HUES48 (cell line): ENCODE results near the gene SLC22A5.

Source experiments
- H3K27ac ChIP-seq: one replicate; pipeline ENCODE4 v1.7.0; 2013; ENCODE audit warnings: low read depth, low read length, inconsistent platforms
- H3K27me3 ChIP-seq: 2 replicates; pipeline ENCODE4 v1.6.1; 2013; ENCODE audit warnings: mild to moderate bottlenecking, low read length; ENCODE audit not compliant: control insufficient read depth, insufficient read depth
- H3K36me3 ChIP-seq: 2 replicates; pipeline ENCODE4 v1.6.1; 2013; ENCODE audit warnings: low read length; ENCODE audit not compliant: control insufficient read depth, insufficient read depth
- H3K4me1 ChIP-seq: 2 replicates; pipeline ENCODE4 v1.6.1; 2013; ENCODE audit warnings: mild to moderate bottlenecking, low read length; ENCODE audit not compliant: control insufficient read depth, insufficient read depth
- H3K4me3 ChIP-seq: 2 replicates; pipeline ENCODE4 v1.5.1; 2013; ENCODE audit warnings: mild to moderate bottlenecking, low read depth, low read length
- H3K9ac ChIP-seq: 2 replicates; pipeline ENCODE4 v1.6.1; 2013; ENCODE audit warnings: mild to moderate bottlenecking, low read depth, low read length, moderate library complexity
- H3K9me3 ChIP-seq: 2 replicates; pipeline ENCODE4 v1.6.1; 2013; ENCODE audit warnings: low read length; ENCODE audit not compliant: control insufficient read depth, insufficient read depth

SLC22A5 gene

DNA sequence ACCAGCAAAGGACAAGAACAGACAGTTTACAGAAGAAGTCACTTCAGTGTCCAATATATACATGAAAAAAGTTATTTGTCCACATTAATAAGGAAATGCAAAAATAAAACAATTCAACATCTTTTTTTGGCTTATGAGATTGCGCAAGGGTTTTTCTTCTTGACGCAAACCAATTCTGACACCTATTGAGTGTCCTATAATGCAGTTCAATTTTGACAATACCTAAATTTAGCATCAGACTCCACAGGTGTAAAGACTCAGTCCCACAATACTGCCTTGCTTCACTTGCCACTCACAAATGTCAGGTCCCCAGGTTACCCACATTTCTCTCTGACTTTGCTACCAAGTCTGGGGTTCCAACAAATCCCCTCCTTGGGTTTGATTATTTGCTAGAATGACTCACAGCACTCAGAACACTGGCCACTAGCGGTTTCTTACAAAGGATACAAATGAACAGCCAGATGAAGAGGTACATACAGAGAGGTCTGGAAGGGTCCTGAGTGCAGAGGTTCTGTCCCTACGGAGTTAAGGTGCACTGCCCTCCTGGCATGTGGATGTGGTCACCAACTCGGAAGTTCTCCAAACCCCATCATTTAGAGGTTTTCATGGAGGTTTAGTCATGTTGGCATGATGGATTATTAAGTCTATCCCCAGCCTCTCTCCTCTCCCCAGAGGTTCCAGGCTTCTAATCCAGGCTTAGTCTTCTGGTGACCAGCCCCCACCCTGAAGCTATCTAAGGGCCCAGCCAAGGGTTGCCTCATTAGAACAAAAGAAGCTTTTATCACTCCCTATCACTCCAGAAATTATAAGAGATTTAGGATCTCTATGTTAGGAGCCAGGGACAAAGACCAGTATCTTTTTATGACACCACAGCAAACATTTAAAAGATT lies 27.0 kb upstream of the SLC22A5 start:
- Histone ChIP-seq H3K4me1 (no peaks in the 10 kb centered on the region), H3K4me3 (no peak overlapping the region), H3K9ac (no peak overlapping the region), H3K27me3 (no peaks in the 10 kb centered on the region), H3K36me3 (no peaks in the 10 kb centered on the region), H3K9me3 (no peaks in the 10 kb centered on the region), H3K27ac (no peak overlapping the region)

DNA sequence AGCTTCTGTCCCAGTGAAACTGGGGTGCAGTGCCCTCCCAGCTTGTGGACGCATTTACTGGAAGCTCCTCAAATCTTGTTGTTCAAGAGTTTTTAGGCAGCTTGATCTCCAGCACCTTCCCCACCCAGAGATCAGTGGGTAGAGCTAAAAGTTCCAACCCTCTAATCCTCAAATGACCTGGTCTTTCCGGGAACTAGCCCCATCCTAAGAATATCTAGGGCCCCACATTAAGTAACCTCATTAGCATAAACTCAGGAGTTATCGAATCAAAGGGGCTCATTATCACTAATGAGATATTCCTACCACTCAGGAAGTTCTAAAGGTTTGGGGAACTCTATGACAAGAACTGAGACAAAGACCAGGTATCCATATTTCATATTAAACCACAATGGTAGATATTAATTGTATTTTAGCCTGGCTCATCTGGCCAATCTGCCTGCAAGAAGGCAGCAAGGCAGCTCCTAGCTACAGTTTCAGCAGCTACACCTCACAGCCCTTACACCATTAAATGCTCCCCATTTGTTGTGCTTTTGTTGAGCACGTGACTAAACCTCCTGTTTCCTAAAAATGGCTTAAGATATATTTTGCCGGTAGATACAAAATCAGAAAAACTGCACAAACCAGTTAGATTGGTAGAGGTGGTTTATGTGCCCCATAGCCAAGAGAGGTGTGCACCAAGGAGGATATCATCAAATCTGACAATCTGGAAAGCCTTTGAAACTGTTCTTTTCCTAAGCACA lies 24.6 kb upstream of the SLC22A5 start:
- no peaks in the 10 kb centered on the region for H3K4me1 ChIP-seq
- H3K9ac ChIP-seq: no peak overlapping the region
- peaks cover 8% of the 10 kb centered on the region for H3K9me3 ChIP-seq
- H3K27ac ChIP-seq: no peak overlapping the region
- H3K27me3 ChIP-seq: no peaks in the 10 kb centered on the region
- no peaks in the 10 kb centered on the region for H3K36me3 ChIP-seq
- H3K4me3 ChIP-seq: no peak overlapping the region

DNA sequence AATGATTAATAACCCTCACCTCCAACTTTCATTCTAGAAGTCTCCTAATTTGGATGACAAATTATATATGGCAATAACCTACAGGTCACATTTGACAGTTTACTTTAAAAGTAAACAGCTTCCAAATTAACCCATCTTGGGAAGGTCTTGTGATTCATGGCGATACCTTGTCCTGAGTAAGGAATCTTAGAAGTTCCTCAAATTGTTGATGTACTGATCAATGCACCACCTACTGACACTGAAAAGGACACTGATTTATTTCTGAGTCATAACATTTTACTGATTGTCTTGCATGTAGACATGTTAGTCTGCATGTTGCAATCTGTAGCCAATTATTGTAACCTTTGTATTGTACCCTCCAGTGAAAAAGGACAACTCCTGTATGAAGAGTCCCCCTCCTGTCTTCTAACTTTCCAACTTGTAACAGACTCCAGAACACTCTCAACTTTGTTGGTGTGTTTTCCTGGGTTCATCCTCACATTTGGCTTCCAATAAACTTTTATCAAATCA lies 16.0 kb upstream of the SLC22A5 start:
- Histone ChIP-seq H3K9ac (no peak overlapping the region), H3K4me1 (peaks cover 5% of the 10 kb centered on the region), H3K27ac (no peak overlapping the region), H3K27me3 (no peaks in the 10 kb centered on the region), H3K36me3 (no peaks in the 10 kb centered on the region), H3K4me3 (no peak overlapping the region), H3K9me3 (peaks cover 8% of the 10 kb centered on the region)

DNA sequence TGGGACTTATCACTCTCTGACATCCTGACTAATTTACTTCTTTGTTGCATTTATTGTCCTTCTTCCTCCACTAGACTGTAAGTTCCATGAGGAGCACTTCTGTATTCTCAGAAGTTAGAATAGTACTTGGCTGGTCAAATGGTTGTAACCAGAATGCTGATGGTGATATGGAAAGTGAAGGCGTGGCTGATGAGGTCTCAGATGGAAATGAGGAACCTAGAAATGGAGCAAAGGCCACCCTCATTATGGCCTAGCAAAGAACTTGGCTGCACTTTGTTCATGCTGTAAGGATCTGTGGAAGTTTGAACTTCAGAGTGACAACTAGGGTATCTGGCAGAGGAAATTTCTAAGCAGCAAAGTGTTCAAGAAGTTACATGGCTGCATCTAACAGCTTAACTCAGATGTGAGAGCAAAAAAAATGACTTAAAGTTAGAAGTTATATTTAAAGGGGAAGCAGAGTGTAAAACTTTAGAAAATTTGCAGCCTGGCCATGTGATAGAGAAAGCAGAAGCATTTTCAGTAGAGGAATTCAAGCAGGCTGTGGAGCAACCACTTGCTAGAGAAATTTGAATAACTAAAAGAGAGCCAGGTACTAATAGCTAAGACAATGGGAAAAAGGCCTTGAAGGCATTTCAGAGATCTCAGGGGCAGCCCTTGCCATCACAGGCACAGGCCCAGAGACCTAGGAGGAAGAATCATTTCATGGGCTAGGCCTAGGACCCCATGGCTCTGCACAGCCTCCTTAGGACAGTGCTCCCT lies 14.9 kb upstream of the SLC22A5 start:
- no peaks in the 10 kb centered on the region for H3K27me3 ChIP-seq
- no peaks in the 10 kb centered on the region for H3K36me3 ChIP-seq
- H3K4me1 ChIP-seq: peaks cover 5% of the 10 kb centered on the region
- H3K27ac ChIP-seq: no peak overlapping the region
- no peak overlapping the region for H3K9ac ChIP-seq
- H3K9me3 ChIP-seq: peaks cover under 1% of the 10 kb centered on the region; the same call in 1 of the 2 replicates
- no peak overlapping the region for H3K4me3 ChIP-seq

GRCh38 chr5:132355140-132355765 lies 14.3 kb upstream of the SLC22A5 start:
- Histone ChIP-seq H3K9ac (no peak overlapping the region), H3K27me3 (no peaks in the 10 kb centered on the region), H3K9me3 (no peaks in the 10 kb centered on the region), H3K4me1 (peaks cover 5% of the 10 kb centered on the region), H3K36me3 (no peaks in the 10 kb centered on the region), H3K27ac (no peak overlapping the region), H3K4me3 (no peak overlapping the region)

DNA sequence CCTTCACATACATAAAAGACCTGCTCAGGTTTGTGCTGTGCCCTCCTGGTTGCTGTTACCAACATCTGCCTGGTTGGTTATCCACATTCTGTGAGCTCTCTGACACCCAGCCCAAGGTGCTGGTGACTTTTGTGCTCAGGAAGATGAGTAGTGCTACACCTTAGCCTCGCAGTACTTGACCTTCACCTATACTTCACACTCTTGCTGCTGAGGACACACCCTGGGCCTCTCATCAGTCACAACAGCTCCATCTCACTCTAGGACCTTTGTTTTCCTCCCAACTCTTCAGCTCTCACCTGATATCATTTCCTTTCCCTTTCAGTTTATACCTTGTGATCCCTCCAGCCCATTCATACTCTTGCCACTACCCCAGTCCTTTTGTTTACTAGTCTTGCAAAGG lies 10.7 kb upstream of the SLC22A5 start:
- Histone ChIP-seq H3K4me3 (no peak overlapping the region), H3K36me3 (no peaks in the 10 kb centered on the region), H3K27ac (no peak overlapping the region), H3K27me3 (no peaks in the 10 kb centered on the region), H3K9ac (no peak overlapping the region), H3K4me1 (peaks cover 5% of the 10 kb centered on the region), H3K9me3 (no peaks in the 10 kb centered on the region)

DNA sequence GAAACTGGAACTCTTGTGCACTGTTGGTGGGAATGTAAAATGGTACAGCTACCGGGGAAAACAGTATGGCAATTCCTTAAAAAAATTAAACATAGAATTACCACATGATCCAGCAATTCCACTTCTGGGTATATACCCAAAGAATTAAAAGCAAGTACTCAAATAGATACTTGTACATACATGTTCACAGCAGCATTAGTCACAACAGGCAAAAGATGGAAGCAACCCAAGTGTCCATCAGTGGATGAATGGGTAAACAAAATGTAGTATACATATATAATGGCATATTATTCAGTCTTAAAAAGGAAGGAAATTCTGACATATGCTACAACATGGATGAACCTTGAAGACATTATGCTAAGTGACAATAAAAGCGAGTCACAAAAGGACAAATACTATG lies 7.4 kb upstream of the SLC22A5 start:
- H3K9me3 ChIP-seq: no peaks in the 10 kb centered on the region
- no peaks in the 10 kb centered on the region for H3K36me3 ChIP-seq
- H3K4me3 ChIP-seq: no peak overlapping the region
- no peak overlapping the region for H3K9ac ChIP-seq
- no peaks in the 10 kb centered on the region for H3K27me3 ChIP-seq
- no peak overlapping the region for H3K27ac ChIP-seq
- H3K4me1 ChIP-seq: no peaks in the 10 kb centered on the region

- H3K4me3 ChIP-seq: no peak overlapping the region
- no peak overlapping the region for H3K27ac ChIP-seq
- H3K27me3 ChIP-seq: no peaks in the 10 kb centered on the region
- H3K9ac ChIP-seq: no peak overlapping the region
- no peaks in the 10 kb centered on the region for H3K9me3 ChIP-seq
- H3K4me1 ChIP-seq: 0 out of 2 replicates have a peak, but pooled peaks cover under 1% of the 10 kb centered on the region
- no peaks in the 10 kb centered on the region for H3K36me3 ChIP-seq
Observed at GRCh38 chr5:132363431-132364112, 5.9 kb upstream of the SLC22A5 start.

DNA sequence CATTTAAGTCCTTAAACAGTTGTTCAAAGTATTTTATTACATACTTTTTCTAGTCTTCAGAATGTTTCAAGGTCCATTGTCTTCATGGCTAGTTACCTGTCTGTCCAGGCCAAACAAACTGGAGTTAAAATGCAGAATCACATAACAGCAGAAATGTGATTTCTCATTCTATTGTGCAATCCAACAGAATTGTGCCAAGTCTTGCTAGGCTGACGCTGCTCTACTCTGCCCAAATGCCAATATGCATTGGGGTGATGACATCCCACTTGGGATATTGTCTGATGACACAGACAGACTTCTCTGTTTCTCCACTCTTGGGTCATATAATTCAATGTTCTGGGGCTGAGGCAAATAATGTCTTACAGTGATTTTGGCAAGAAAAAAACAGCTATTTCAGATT lies 5.2 kb upstream of the SLC22A5 start:
- no peaks in the 10 kb centered on the region for H3K27me3 ChIP-seq
- 0 out of 2 replicates have a peak, but pooled peaks cover 6% of the 10 kb centered on the region for H3K4me1 ChIP-seq
- H3K9me3 ChIP-seq: no peaks in the 10 kb centered on the region
- H3K27ac ChIP-seq: no peak overlapping the region
- H3K9ac ChIP-seq: no peak overlapping the region
- H3K4me3 ChIP-seq: no peak overlapping the region
- no peaks in the 10 kb centered on the region for H3K36me3 ChIP-seq

- Histone ChIP-seq H3K27me3 (peaks cover 5% of the 10 kb centered on the region), H3K9ac (no peak overlapping the region), H3K4me1 (0 out of 2 replicates have a peak, but pooled peaks cover 7% of the 10 kb centered on the region), H3K9me3 (no peaks in the 10 kb centered on the region), H3K4me3 (no peak overlapping the region), H3K27ac (no peak overlapping the region), H3K36me3 (no peaks in the 10 kb centered on the region)
Observed at GRCh38 chr5:132365213-132365612, 4.3 kb upstream of the SLC22A5 start.
